Hematopoietic multipotent progenitor cell treated with erythropoietin and hydrocortisone succinate and interleukin-3 and kit ligand, for 6 days (in vitro differentiated cells): ENCODE measurements around the gene DGKI.
A peak's percentile ranks its signal among the peaks of the same experiment; 100 is the strongest.

Experiments
- DNase-seq: peaks from one replicate; pipeline ENCODE4 v3.0.0-alpha.2; 2015

DGKI gene

GRCh38 chr7:137846827-137847567 is at the start of gene DGKI:
DGKI (minus strand) TSS chr7:137846974.
- DNase-seq: no peak

- no peak for DNase-seq
Measured at GRCh38 chr7:137895301-137896221, 48.8 kb upstream of the DGKI start.

GRCh38 chr7:137893143-137893742 is 46.5 kb upstream of the DGKI start:
- no peak for DNase-seq

GRCh38 chr7:137891016-137891655 is 44.4 kb upstream of the DGKI start:
- no peak for DNase-seq

- no peak for DNase-seq
Measured at GRCh38 chr7:137890449-137890921, 43.7 kb upstream of the DGKI start.

GRCh38 chr7:137888241-137888640 is 41.5 kb upstream of the DGKI start:
- no peak for DNase-seq

GRCh38 chr7:137886746-137887145 is 40.0 kb upstream of the DGKI start:
- DNase-seq: no peak

- DNase-seq: no peak
Measured at GRCh38 chr7:137886281-137886680, 39.5 kb upstream of the DGKI start.

GRCh38 chr7:137885678-137886077 is 38.9 kb upstream of the DGKI start:
- DNase-seq: no peak

GRCh38 chr7:137882806-137883205 is 36.0 kb upstream of the DGKI start:
- no peak for DNase-seq

GRCh38 chr7:137882261-137882668 is 35.5 kb upstream of the DGKI start:
- no peak for DNase-seq

GRCh38 chr7:137881607-137882260 is 35.0 kb upstream of the DGKI start:
- no peak for DNase-seq

GRCh38 chr7:137880432-137880831 is 33.7 kb upstream of the DGKI start:
- DNase-seq: no peak

- no peak for DNase-seq
Measured at GRCh38 chr7:137879357-137880158, 32.8 kb upstream of the DGKI start.

- peak; percentile 52 for DNase-seq
Measured at GRCh38 chr7:137878333-137878961, 31.7 kb upstream of the DGKI start.

GRCh38 chr7:137877027-137877675 is 30.4 kb upstream of the DGKI start:
- no peak for DNase-seq

- no peak for DNase-seq
Measured at GRCh38 chr7:137875746-137876145, 29.0 kb upstream of the DGKI start.

GRCh38 chr7:137873979-137874777 is 27.4 kb upstream of the DGKI start:
- no peak for DNase-seq

GRCh38 chr7:137873524-137873923 is 26.8 kb upstream of the DGKI start:
- DNase-seq: no peak
